AG09319 (cell line): ENCODE results near the gene HOXB2.

Experiments
- DNase-seq: peaks from one replicate; pipeline ENCODE4 v3.0.0-alpha.2; 2010; ENCODE audit warnings: low read depth; ENCODE audit errors: extremely low read depth
- TF ChIP-seq, protein P1 (sequence below): IDR thresholded peaks from 2 replicates; pipeline ENCODE4 v1.5.1; 2011; ENCODE audit warnings: low read depth, mild to moderate bottlenecking, inconsistent platforms, low read length, moderate library complexity

The HOXB2 gene

DNA sequence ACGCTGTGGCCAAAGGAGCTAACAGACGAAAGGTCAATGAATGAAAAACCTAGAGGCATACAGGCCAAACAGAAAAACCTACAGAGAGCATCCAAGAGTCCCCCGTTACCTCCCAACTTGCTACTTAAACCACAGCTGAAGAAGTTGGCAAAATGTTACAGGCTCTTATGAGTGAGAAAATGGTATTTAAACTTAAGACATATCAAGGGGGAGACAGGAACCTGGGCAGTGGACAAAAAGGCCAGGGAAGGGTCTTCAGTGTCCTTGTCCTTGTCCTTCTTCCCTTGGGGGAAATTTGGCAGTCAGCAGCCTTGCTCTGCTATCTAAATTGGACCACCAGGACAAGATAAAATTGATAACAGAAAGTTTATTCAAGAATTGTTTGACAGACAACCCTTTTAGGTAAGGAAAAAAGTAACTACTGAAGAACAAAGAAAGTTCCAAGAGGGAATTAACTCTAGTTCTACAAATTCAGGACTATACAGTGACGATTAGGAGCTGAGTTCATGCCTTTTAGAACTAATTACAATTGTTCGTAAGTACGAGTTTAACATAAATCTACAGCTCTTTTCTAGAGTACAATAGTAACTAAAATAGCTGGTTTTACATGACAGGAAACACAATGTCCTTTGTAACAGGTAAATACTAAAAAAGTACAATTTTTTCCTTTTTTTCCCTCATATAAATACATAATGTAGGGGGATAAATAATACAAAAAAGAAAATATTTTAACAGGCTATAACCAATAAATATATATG lies 3.8 kb upstream of the HOXB2 start:
- TF ChIP-seq, protein P1, sequence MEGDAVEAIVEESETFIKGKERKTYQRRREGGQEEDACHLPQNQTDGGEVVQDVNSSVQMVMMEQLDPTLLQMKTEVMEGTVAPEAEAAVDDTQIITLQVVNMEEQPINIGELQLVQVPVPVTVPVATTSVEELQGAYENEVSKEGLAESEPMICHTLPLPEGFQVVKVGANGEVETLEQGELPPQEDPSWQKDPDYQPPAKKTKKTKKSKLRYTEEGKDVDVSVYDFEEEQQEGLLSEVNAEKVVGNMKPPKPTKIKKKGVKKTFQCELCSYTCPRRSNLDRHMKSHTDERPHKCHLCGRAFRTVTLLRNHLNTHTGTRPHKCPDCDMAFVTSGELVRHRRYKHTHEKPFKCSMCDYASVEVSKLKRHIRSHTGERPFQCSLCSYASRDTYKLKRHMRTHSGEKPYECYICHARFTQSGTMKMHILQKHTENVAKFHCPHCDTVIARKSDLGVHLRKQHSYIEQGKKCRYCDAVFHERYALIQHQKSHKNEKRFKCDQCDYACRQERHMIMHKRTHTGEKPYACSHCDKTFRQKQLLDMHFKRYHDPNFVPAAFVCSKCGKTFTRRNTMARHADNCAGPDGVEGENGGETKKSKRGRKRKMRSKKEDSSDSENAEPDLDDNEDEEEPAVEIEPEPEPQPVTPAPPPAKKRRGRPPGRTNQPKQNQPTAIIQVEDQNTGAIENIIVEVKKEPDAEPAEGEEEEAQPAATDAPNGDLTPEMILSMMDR, result no peak
- no peak for DNase-seq

DNA sequence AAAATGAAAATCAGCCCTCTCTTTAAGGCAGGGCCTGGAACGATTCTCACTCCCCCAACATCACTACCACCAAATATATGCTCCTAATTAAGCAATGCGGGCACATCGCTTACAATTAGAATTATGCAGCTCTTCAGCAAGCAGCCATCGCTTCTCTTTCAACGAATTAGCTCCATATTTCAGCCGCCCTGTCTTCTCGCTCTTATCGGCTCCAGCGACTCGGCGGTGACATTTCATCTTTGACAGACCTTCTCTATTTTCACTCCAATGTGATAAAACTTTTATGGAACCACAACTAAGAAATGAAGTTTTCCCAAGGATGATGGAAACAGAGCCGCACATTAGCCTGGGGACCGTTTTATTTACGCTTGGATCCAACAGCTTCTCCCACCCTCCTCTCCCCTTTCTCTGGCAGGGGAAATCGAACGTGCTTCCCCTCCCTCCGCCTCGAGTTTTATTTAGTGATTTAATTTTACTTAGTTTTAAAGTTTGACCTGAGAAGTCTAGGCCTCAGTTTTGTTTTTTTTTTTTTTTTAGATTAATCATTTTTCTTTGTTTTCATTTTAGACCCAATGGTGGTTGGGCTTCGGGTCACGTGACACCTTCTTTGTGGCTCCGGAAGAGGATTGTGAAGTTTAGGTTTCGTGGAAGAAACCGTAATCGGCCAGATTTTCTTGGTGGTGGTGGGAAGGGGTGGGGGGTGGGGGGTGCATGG lies 3.1 kb upstream of the HOXB2 start:
- no peak for DNase-seq

DNA sequence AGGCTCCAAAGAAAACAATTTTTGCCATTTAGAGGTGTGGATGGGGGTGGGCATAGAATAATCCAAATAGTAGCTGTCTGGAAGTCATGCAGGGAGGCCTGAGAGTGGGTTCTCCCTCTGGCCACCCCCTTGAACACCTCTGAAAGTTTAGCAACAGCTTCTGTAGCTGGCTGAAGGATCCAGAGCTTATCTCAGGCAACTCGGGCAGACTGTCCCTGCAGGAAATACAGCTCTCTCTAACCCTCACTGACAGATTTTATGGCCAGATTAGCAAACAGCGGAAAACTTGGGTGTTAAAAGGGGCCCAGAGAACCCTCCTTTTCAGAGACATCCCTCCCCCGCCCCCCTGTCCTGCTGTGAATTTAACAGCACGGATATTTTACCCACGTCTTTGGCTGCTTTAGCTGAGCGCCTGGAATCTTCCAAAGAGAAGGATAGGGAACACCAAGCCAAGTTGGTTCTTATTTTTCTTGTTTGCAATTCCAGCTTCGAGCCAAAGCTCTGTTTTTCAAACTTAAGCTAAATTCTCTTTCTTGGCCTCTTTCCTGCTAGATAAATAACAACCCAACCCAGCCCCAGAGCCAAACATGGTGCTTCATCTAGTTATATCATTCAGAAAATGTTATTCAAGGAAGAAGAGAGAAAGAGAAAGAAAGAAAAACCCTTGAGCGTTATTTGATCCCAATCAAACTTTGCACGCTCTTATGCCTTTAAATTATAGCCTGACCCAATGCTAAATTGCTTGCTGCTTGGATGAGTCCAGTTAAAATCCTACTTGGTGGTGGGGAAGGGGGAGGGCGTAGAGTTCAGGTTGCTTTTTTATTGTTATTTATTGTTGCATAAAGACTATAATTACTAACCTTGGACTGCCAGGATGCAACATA lies 2.3 kb upstream of the HOXB2 start:
- DNase-seq, result no peak
- TF ChIP-seq, protein P1, result no peak

More for the DNA sequence above, 3.1 kb upstream of the HOXB2 start:
- TF ChIP-seq, protein P1, result no peak

DNA sequence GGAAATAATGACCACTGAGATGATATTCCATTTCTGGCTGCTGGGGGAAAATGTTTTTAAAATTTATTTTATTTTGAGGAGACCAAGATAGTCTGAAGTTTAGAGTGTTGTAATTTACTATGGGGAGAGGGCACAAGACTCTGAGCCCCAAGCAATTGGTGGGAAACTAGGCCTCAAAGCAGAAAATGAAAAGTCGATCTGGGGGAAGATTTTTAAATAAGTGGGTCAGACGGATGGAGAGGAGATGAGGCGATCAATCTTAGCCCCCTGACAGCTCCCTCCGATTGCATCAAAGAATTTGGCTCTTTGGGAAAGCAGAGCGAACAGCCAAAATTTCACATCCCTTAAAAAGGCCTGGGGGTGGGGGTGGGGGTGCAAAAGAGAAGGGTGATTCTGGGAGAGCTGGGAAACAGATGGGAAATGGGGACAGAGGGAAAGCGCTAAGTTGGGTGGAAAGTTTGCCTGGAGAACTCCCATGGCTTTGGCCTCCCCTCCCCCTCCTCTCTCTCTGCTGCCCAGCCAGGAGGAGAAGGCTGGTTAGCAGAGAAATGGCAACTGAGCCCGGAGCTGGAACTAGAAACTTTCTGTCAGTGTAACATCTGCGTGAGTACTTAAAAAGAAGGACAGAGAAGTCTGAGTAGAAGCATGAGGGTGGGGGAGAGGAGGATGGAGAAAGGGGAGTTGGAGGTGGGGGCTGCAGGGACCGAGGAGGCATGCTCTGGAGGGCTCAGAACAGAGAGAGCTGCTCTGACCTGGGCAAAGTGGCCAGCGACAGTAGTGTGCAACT lies 1.4 kb upstream of the HOXB2 start:
- TF ChIP-seq, protein P1, result no peak
- no peak for DNase-seq

DNA sequence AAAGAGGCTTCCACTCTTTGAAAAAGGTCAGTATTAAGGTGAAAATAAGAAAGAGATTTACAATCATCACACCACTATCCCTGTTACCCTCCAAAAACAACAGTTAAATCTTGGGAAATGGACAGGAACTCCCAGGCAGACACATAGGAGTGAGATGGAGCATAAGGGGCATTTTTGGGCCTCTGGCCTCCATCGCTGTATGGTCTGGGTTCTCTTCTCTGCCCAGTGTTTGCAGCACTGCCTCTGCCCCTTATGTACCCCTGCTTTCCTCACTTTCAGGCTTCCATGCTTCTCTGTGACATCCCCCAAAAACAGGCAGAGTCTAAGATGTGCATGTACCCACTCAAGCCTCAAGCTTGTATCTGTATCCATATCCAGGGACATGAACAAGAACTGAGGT lies 630 bp upstream of the HOXB2 start:
- no peak for DNase-seq
- TF ChIP-seq, protein P1, result no peak

DNA sequence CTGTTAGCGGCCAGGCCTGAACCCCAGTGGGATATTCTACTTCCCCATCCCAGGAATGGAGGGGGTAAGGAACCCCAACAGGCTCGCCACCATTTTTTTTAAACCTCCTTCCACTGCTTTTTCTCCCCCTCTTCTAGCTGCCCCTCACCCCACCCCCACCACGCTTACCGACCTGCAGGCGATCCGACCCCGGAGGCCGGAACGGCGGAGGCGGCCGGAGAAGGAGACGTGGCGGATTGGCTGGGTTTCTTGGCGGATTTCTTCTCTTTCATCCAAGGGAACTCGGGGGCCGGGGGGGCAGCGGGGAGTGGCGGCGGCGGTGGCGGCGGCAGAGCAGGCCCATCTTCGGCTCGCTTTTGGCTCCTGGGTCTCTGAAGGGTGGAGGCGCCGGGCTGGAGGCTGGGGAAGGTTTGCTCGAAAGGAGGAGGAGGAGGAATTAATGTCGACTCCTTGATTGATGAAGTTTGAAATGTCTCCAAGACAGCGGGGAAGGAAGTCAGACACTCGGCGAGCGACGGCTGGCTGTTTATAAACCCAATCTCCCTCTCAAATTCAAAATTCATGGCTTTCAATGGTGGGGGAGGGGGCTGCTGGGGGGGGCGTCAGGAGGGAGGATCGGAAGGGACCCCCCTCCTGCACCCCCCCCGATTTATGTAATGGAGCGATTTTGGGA lies 424 bp downstream of the HOXB2 start:
- TF ChIP-seq, protein P1, result no peak
- DNase-seq, result no peak
